Activated T-helper 1 cell treated with Interleukin-2 at 50 U/mL for 16 hours (primary cell): ENCODE measurements around the gene SGMS2.

Source experiments
- DNase-seq: peaks from one replicate; pipeline ENCODE4 v3.0.0-alpha.2; 2020; ENCODE audit warnings: low read depth

Gene SGMS2

GRCh38 chr4:107824350-107825071 lies at the start of gene SGMS2:
SGMS2 (plus strand) TSS chr4:107824932; CDS start chr4:107895554, 70,622 bp downstream.
- no peak for DNase-seq

DNA sequence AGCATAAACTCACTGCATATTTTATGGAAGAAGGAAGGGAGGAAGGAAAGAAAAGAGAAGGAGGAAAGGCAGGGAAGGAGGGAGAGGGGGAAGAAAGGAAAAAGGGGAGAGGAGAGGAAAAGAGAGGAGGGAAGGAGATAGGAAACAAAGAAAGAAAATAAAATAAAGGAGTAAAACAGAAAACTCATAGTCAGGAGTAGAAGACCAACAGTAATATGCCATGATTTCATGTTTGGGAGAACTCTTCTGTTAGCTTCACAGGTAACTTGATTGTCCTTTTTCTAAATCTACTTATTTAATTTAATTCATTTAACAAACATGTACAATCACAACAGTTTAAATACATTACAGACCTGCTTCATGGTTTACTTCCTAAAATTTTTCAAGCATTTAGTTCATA lies 46.8 kb upstream of the SGMS2 start:
- DNase-seq: no peak

DNA sequence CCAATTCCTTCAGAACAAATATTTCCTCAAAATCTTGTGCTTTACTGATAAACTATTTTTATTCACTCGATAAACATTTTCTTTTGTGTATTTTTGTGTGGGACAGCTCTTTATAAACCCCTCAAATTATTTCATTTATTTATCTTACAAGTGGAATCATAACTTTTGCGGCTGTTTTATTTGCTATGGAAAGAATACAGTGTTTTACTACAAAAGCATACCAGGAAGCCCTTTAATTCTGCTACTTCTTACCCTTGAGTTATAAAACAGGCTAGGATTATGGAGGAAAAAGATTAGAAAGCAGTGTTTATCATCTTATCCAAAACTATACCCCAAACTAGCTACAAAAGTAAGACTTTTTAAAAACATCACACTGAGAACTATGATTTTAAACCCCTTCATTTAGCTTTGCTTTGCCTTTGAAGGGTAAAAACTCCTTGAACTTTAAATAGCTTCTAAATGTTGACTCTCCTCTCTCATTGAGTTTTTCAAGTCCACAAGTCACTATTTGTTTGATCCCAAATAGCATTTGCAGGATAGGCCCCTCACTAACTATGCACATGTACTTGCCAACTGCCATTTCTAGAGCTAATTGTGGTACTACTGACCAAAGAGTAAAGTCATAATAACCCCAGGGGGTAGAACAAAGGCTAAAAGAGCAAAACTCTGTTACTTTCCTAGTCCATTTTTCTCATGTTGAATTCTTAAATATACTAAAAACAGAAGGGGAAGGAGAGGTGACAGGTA lies 45.8 kb upstream of the SGMS2 start:
- DNase-seq: no peak

DNA sequence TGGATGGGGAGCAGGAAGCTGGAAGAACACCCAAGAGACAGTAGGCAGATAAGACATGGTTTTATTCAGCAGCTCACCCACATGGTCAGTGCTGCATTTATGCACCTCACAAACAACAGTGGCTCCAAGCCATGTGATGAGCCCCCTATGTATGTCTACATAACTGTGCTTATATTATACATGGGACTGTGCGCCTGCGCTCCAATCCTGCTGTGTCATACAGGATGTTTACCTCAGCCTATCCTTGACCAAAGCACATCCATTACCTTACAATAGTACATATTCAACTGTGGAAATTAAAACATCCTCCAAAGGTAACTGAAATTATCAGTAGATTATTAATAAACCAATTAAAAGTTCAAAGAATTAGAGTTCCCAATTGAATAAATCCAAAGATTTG lies 44.1 kb upstream of the SGMS2 start:
- DNase-seq: no peak

DNA sequence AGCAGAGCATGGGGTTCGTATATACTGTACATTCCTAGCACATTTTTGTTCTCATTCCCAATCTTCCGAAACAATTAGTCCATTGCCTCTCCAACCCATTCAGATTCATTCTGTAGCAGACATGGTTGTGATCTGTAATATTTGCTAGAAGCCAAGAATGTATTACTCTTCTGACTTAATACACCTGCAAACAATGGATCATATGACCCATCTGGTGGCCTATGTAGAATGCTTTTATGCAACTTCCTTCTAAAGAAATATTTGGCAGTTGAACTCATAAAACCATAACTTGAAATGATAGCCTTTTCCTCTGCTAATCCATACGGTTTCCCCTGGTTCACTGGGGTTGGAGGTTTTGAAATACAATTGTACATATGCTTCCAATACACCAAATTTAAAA lies 32.8 kb upstream of the SGMS2 start:
- DNase-seq: no peak

DNA sequence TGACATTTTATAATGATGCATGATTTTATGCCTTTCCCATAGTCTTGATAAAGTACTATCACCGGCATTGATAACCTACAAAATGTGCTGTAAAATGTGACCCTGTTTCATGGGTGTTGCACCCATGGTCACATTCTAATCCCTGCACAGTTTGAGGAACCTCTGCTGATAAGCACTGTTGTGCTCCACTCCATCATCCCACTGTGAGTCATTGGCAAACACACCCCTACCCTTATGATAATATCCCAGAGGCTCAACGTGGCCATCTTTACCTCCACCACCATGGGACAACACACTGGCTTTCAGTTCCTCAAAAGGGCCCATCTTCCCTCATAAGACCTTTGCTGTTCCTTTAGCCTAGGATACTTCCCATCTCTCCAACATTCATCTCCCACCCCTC lies 32.0 kb upstream of the SGMS2 start:
- DNase-seq: no peak

- no peak for DNase-seq
Observed at GRCh38 chr4:107793996-107794395, 30.7 kb upstream of the SGMS2 start.

GRCh38 chr4:107799669-107800450 lies 24.9 kb upstream of the SGMS2 start:
- no peak for DNase-seq

GRCh38 chr4:107800706-107801105 lies 24.0 kb upstream of the SGMS2 start:
- no peak for DNase-seq

- DNase-seq: no peak
Observed at GRCh38 chr4:107801766-107802211, 22.9 kb upstream of the SGMS2 start.

GRCh38 chr4:107804956-107805355 lies 19.8 kb upstream of the SGMS2 start:
- no peak for DNase-seq

DNA sequence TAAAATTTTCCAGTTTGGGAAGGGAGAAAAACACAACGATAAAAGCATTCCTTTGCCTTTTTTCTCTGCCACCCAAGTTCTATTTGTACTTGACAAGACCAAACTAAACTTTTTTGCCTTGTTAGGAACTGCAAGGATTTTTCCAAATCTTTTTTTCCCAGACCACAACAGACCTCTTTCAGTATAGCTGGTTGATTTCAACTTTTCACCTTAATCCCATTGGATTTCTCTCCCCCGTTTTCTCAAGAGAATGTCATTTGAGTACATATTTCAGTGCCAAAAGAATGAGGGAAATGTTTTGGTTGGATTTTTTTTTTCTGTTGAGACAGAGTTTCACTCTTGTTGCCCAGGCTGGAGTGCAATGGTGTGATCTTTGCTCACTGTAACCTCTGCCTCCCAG lies 18.5 kb upstream of the SGMS2 start:
- DNase-seq: no peak

DNA sequence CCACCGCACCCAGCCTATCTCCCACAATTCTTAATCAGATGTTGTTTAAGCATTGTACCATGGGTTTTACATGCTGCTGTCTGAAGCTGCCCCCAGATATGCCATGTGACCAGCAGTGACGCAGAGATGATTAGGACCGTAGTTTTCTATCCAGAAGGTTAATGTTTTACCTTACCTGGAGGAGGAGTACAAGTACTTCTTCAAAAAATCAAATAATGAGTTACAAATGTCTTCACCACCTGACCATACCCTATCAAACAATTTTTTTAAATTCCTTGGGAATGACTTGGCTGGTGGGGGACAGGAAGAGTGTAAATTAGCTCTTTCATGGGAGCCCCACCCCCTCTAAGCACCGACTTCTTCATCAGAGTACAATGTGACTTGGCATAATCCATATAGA lies 16.2 kb upstream of the SGMS2 start:
- DNase-seq: no peak

DNA sequence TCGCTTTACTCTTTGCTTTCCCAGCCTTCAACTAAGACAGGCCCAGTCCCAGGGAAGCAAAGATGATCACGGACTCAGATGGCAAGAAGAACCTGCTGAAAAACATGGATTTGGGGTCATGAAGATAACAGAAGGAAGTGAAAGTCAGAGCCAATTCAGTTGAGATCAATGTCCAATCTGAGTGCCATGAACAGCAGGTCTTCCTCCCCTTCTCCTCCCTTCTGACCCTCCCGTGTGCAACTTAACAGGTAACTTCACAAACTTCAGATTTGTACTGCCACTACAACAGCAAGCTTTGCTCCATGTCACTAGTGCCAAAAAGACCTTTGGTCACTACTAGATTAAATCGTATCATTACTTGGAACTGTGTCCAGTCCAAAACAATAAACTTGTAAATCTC lies 15.5 kb upstream of the SGMS2 start:
- DNase-seq: no peak

GRCh38 chr4:107814758-107815157 lies 10.0 kb upstream of the SGMS2 start:
- no peak for DNase-seq

- no peak for DNase-seq
Observed at GRCh38 chr4:107815158-107815557, 9.6 kb upstream of the SGMS2 start.

DNA sequence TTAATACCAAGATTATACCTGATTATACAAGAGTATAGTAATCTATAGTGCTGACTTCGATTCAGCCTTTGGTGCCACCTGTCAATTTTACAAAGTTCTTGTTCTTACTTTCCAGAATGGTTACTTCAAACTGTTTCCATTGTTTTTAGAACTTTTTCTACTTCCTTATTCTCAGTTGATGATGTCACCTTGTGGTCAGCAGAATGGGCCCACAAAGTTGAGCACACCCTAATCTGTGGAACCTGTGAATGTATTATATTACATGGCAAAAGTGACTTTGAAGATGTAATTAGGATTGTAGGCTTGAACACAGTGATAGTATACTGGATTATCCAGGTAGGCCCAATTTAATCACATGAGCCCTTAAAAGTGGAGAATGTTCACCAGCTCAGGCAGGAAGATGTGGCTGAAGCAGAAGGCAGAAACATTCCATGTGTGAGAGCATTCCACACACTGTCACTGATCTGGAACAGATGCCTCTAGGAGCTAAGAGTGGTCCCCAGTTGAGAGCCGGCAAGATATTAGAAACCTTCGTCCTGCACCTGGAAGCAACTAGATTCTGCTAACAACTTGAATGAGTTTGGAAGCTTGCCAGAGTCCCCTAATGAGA lies 6.3 kb upstream of the SGMS2 start:
- no peak for DNase-seq

DNA sequence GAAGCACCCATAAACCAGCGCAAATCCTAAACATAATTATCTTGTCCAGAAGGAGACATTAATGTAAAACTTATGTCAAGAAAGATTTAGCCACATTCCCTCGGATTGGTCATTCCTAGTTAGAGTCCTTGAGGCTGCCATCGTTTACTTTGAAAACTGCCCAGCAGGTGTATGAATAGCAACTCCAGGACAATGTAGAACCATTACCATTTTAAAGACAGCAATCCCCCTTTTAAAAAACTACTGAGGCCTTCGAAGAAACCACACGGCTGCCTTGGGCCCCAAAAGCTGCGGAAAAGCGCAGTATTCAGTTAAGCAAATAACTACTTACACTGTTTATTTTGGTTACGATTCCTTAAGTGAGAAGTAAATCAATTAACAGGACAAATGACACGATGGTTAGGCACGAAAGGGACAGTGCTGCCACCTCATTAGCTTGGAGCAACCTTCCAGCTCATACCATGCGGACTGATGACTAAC lies 822 bp upstream of the SGMS2 start:
- no peak for DNase-seq

DNA sequence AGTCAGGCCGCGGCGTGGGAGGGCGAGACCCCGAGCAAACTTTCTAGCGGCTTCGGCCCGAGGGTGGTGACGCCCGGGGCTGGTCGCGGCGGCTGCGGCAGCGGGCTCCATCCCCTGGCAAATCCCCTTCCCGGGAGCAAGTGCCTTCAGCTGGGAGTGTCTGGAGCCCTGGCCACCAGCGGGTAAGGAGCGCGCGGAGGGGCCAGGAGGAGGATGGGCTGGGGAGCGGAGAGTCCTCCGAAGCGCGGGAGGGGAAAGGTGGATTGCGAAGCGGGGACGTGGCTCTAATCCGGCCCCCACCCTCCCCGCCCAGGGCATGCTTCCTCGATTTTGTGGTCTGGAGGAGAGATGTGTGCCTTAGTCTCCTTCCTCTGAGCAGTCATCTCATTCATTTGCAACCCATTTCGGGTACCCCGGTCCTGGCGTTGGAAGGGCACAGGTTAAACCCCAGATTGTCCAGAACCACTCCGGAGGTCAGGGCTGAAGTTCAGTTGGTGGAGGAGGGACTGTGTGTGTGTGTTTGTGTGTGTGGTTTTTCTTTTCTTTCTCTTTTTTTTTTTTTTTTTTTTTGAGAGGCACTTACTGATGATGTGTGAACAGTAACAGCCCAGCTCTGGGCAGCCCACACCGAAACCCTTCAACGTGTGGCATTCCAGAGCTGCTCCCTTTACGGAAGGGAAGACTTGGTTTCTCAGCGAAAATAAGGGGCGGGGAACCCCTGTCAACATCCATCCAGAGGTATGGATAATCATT lies 516 bp downstream of the SGMS2 start:
- DNase-seq: no peak

DNA sequence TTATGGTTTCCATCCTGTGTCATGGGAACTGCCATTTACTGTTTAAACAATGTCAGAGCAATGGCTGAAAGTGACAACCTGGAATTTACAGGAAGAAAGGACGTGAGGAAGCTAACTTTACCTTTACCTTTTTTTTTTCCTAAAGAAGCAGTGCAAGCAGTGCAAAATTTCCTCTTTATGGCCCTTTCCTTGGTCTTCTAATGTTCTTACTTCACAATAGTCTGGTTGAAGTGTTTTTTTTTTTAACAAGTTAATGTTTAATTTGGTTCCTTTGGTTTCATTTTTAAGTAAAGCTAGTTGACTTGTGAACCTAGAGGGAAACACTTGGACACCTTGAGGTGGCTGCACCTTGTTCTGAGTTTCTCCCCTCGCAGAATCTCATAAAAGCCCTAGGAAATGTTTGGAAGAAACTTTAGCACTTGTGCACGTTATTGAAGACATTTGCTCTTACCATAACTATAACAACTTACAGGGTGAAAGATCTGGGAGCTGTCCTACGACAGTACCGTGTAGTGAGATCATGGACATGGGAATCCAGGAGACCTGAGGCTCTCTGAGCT lies 1.8 kb downstream of the SGMS2 start:
- no peak for DNase-seq
